GM12865 (cell line): ENCODE data around the gene GAS6.

Source experiments
- DNase-seq: peaks from one replicate; pipeline ENCODE4 v3.0.0; 2010; ENCODE audit warnings: low read depth
- H3K4me3 ChIP-seq: 2 replicates; pipeline ENCODE4 v1.5.1; 2011; ENCODE audit warnings: mild to moderate bottlenecking, low read depth, low read length, control low read depth
- TF ChIP-seq, protein P1 (sequence below): IDR thresholded peaks from 2 replicates; pipeline ENCODE4 v1.5.1; 2011; ENCODE audit warnings: low read length, control low read depth, low read depth, inconsistent platforms; ENCODE audit not compliant: insufficient read depth; ENCODE audit errors: missing control alignments

The GAS6 gene

DNA sequence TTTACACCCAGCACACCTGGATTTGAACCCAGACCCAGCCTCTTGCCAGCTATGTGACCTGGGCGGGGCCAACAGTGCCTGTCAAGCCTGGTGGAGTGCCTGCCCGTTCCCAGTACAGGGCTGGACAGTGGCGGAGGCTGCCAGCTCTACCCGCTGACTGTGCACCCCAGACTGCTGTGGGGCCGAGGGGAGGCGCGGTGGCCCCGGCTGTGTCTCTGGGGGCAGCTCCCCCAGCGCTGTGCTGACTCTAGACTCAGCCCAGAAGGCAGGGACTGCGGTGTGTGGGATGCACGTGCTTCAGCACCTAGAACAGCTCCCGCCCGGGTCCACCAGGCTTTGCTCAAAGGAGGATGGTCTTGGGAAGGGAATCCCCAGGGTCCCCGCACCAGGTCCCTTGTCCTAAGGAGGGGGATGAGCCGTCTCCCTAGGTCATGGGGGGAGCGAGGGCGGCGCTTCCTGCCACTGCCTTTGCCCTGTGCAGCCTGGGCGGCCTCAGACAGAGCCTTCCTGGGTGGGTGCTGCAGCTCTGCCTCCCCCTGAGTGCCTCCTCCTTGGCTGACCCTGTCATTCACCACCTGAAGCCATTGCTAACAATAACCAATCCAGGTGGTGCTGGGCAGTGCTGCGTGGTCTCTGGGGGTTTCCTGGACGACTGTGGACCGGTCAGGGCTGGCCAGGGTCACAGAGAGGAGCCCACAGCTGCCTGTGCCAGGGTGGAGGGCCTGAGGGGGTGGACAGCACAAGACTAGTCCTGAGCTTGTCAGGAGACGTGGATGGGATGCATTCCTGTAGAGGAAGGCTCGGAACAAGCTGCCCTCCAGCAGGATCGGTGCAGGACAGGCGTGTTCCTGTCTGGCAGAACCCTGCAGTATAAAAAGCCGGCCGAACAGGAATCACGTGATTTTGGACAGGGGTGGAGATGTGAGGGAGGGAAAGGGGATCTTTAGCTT is 86.3 kb downstream of the GAS6 start:
- H3K4me3 ChIP-seq: no peak overlapping the region
- no peak for DNase-seq

DNA sequence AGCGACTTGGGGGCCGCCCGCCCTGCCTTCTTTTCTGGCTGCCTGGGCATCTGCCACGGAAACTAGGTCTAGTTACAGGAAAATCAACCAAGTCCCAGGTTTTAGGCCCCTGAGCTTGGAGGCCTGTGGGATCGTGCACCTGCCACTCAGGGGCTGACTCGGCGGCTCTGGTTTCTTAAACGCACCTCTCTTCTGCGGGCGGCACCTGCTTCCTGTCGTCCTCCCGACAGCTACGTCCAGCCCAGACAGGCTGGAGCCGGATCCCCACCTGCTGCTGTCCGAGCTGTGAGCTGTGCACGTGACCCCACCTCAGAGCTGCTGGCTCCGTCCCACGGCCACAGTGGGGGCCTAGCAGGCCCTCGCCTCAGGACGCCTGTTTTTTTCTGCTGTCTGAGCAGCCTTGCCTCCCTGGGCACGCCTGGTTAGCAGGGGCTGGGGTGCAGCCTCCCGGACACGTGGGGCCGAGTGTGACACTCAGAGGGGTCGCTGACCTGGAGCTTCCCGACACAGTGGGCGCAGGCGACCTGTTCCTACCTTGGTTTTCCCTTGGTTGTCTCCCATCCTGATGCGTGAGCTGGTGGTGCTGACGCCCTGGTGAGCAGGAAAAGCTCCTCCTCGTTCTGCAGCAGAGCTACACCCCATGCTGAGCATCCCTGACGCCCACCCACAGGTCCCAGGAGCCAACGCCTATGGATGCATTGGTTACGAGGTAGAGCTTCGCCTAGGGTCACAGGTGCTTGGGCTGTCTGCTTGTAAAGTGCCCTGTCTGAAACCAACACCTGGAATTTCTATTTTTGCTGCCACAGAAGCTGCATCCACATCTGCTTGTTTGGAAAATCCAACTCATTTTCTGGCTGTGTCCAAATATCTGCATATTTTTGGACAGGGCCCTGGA is 87.4 kb downstream of the GAS6 start:
- DNase-seq: no peak
- TF ChIP-seq, protein P1, sequence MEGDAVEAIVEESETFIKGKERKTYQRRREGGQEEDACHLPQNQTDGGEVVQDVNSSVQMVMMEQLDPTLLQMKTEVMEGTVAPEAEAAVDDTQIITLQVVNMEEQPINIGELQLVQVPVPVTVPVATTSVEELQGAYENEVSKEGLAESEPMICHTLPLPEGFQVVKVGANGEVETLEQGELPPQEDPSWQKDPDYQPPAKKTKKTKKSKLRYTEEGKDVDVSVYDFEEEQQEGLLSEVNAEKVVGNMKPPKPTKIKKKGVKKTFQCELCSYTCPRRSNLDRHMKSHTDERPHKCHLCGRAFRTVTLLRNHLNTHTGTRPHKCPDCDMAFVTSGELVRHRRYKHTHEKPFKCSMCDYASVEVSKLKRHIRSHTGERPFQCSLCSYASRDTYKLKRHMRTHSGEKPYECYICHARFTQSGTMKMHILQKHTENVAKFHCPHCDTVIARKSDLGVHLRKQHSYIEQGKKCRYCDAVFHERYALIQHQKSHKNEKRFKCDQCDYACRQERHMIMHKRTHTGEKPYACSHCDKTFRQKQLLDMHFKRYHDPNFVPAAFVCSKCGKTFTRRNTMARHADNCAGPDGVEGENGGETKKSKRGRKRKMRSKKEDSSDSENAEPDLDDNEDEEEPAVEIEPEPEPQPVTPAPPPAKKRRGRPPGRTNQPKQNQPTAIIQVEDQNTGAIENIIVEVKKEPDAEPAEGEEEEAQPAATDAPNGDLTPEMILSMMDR: no peak
- no peak overlapping the region for H3K4me3 ChIP-seq

More for the DNA sequence above, 86.3 kb downstream of the GAS6 start:
- TF ChIP-seq, protein P1: no peak

DNA sequence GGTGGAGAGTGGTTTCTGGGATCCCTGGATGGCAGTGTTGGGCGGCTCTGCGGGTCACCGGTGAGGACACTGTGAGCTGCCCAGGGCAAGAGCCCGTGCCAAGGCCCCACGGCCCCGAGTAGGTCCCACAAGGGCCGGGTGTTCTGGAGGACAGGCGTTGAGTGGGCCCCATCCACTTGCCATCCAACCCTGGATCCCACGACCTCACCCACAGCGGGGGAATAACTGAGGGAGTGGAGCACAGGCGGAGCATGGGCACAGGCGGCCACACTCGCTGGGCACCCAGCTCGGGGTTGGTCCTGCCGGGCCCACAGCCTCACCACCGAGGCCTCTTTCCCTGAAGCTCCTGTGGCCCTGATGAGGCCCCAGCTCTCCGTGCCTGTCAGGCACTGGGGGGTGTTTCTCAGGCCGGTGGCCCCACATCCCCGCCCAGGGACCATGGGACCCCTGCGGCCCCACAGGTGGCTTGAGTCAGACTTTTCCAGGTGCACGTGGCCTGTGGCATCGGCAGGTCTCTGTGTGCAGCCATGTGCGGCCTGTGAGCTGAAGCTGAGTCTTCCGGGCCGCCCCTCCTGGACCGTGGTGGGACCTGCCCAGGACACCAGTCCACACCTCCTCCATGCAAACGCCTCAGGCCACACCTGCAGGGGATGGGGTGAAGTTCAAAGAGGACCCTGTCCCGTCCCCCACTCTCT is 88.3 kb downstream of the GAS6 start:
- TF ChIP-seq, protein P1: no peak
- H3K4me3 ChIP-seq: no peak overlapping the region
- no peak for DNase-seq

DNA sequence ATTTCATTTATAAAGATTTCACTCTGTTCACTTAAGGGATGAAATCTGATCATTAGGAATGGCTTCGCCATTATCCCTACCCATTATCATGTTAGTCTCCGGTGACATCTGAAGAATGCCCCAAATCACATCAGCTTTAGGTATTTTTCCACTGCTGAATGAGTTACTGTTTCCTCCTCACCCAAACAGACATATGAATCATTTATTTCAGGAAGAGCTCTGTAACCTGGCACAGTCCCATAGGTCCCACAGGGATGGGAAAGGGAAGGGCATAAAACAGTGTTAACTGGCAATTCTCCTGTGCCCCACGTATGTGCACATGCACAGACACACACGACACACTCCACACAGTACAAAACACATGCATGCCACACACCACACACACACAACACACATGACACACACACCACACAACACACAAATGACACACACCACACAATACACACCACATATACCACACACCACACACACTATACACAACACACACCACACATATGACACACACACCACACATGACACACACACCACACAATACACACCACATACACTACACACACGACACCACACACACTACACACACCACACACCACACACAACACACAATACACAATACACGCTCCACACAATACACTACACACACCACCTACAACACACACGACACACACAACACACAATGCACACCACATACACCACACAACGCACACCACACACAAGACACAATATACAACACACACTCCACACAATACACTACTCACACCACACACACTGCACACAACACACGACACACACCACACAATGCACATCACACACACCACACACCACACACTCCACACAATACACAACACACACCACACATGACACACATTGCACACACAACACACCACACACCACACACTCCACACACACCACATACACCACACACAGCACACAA is 89.4 kb downstream of the GAS6 start:
- TF ChIP-seq, protein P1: no peak
- no peak overlapping the region for H3K4me3 ChIP-seq
- DNase-seq: no peak

DNA sequence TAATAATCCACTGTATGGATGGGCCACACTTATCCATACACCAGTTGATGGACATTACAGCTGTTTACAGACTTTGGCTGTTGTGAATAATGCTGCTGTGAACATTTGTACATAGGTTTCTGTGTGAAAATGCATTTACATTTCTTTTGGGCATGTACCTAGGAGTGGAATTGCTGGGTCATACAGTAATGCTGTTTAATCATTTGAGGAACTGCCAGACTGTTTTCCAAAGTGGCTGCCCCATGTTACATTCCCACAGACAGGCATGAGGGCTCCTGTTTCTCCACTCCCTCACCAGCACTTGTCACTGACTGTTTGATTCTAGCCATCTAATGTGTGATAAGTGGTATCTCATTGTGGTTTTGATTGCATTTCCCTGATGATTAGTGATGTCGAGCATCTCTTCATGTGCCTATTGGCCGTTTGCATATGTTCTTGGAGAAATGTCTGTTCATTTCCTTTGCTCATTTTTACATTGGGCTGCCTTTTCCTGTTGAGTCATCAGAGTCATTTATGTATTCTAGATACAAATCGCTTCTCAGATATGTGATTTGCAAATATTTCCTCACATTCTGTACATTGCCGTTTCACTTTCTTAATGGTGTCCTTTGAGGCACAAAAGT is 92.1 kb downstream of the GAS6 start:
- no peak overlapping the region for H3K4me3 ChIP-seq
- TF ChIP-seq, protein P1: no peak
- DNase-seq: no peak
